Body of pancreas (tissue), 4 donors: Measurements from ENCODE around the gene NDUFB4.

Source experiments
- CTCF ChIP-seq, 7 experiments: fragments of 450-650 bp in 4 of 7; fragments of 200-600 bp in 3 of 7; sonication (generic) in 3 of 7; IDR thresholded peaks; one replicate each; pipeline ENCODE4 v1.5.1; 2016 to 2019; ENCODE audit warnings: antibody characterized with exemption in 7 of 7
- POLR2A ChIP-seq, 3 donors: fragments of 450-650 bp; IDR thresholded peaks; one replicate each; pipeline ENCODE4 v1.6.1; 2016; ENCODE audit warnings: antibody characterized with exemption in 3 of 3, mild to moderate bottlenecking in 2 of 3

GRCh38 chr3:120566243-120566975 is 29.7 kb upstream of the NDUFB4 start:
- TF ChIP-seq CTCF (IDR thresholded peaks at IDR 0.05) = no peak
- TF ChIP-seq POLR2A (IDR thresholded peaks at IDR 0.05) = no peak
